ENCODE measurements around the gene PNPLA7. TPM values are rescaled to one million over a fixed set of nuclear protein-coding genes. Genes with fewer than 3 reads are reported as not detected.

PNPLA7 gene
- total RNA-seq, 4 donors from 2014 or later, result 12.2 to 97.0 (median 33.3) TPM

- DNase-seq (ENCODE audit: low spot score in 2 of 2), result no peak
- Histone ChIP-seq H3K27ac (no peak overlapping the region), H3K4me3 (no peak overlapping the region), H3K4me1 (no peaks in the 10 kb centered on the region), H3K36me3 (peaks cover 15% of the 10 kb centered on the region), H3K9me3 (no peaks in the 10 kb centered on the region), H3K27me3 (no peaks in the 10 kb centered on the region)
- no peak for TF ChIP-seq CTCF (IDR thresholded peaks at IDR 0.05)
- TF ChIP-seq EP300 (IDR thresholded peaks at IDR 0.05), result no peak
- no peak for TF ChIP-seq POLR2A (IDR thresholded peaks at IDR 0.05)
- no peak for TF ChIP-seq POLR2AphosphoS5 (IDR thresholded peaks at IDR 0.05)
- 91% methylated on average over 13 of the region's 13 CpGs for WGBS
Measured at GRCh38 chr9:137491735-137492432, 58.3 kb downstream of the PNPLA7 start.

- H3K27me3 ChIP-seq, result no peaks in the 10 kb centered on the region
- peaks cover 13% of the 10 kb centered on the region for H3K36me3 ChIP-seq
- no peaks in the 10 kb centered on the region for H3K9me3 ChIP-seq
- 90% methylated on average over 9 of the region's 9 CpGs for WGBS
- H3K4me3 ChIP-seq, result no peak overlapping the region
- no peaks in the 10 kb centered on the region for H3K4me1 ChIP-seq
- H3K27ac ChIP-seq, result no peak overlapping the region
- TF ChIP-seq POLR2A (IDR thresholded peaks at IDR 0.05), result no peak
- no peak for TF ChIP-seq POLR2AphosphoS5 (IDR thresholded peaks at IDR 0.05)
- TF ChIP-seq CTCF (IDR thresholded peaks at IDR 0.05), result no peak
- TF ChIP-seq EP300 (IDR thresholded peaks at IDR 0.05), result no peak
- no peak for DNase-seq (ENCODE audit: low spot score in 2 of 2)
Measured at GRCh38 chr9:137490532-137491186, 59.5 kb downstream of the PNPLA7 start.

- Histone ChIP-seq H3K4me3 (no peak overlapping the region), H3K27ac (no peak overlapping the region), H3K27me3 (no peaks in the 10 kb centered on the region), H3K36me3 (peaks cover 13% of the 10 kb centered on the region), H3K9me3 (no peaks in the 10 kb centered on the region), H3K4me1 (no peaks in the 10 kb centered on the region)
- TF ChIP-seq POLR2AphosphoS5 (IDR thresholded peaks at IDR 0.05) (no peak), EP300 (IDR thresholded peaks at IDR 0.05) (no peak), POLR2A (IDR thresholded peaks at IDR 0.05) (no peak), CTCF (IDR thresholded peaks at IDR 0.05) (no peak)
- no peak for DNase-seq (ENCODE audit: low spot score in 2 of 2)
- WGBS, result 91% methylated on average over 6 of the region's 6 CpGs
Measured at GRCh38 chr9:137488906-137489305, 61.3 kb downstream of the PNPLA7 start.

- 94% methylated on average over 5 of the region's 6 CpGs for WGBS
- Histone ChIP-seq H3K36me3 (peaks cover 13% of the 10 kb centered on the region), H3K4me3 (no peak overlapping the region), H3K27ac (no peak overlapping the region), H3K9me3 (no peaks in the 10 kb centered on the region), H3K27me3 (no peaks in the 10 kb centered on the region), H3K4me1 (no peaks in the 10 kb centered on the region)
- DNase-seq (ENCODE audit: low spot score in 2 of 2), result no peak
- TF ChIP-seq EP300 (IDR thresholded peaks at IDR 0.05), result no peak
- TF ChIP-seq CTCF (IDR thresholded peaks at IDR 0.05), result no peak
- no peak for TF ChIP-seq POLR2A (IDR thresholded peaks at IDR 0.05)
- no peak for TF ChIP-seq POLR2AphosphoS5 (IDR thresholded peaks at IDR 0.05)
Measured at GRCh38 chr9:137488327-137488653, 61.9 kb downstream of the PNPLA7 start.

- no peak for TF ChIP-seq POLR2AphosphoS5 (IDR thresholded peaks at IDR 0.05)
- peaks cover 13% of the 10 kb centered on the region for H3K36me3 ChIP-seq
- no peaks in the 10 kb centered on the region for H3K4me1 ChIP-seq
- 89% methylated on average over 41 of the region's 41 CpGs for WGBS
- H3K27me3 ChIP-seq, result no peaks in the 10 kb centered on the region
- no peak overlapping the region for H3K27ac ChIP-seq
- DNase-seq (ENCODE audit: low spot score in 2 of 2), result no peak
- no peaks in the 10 kb centered on the region for H3K9me3 ChIP-seq
- no peak overlapping the region for H3K4me3 ChIP-seq
Measured at GRCh38 chr9:137487454-137488326, 62.5 kb downstream of the PNPLA7 start.

Data from suprapubic skin (tissue), 4 donors.